IMR-90 (cell line): ENCODE measurements around the gene BCDIN3D. TPM values are rescaled to one million over a fixed set of nuclear protein-coding genes. Genes with fewer than 3 reads are reported as not detected.

ENCODE experiments used
- ATAC-seq: fragments of 200-7000 bp; cut with Tn5 transposase; 2 replicates; pipeline ENCODE4 v1.9.1; 2020; ENCODE audit warnings: low read depth, mild to moderate bottlenecking, moderate library complexity
- BruUV-seq: library from RNA; stranded (reverse); fragments of 400-500 nt; replicated peaks from 2 replicates; lab custom pipeline; 2021; lab: Mats Ljungman, UMichigan
- CTCF ChIA-PET: fragments of 300-600 bp; formaldehyde crosslinking; extraction: SDS; loops from one replicate; lab custom pipeline; 2021; ENCODE audit warnings: antibody characterized with exemption; lab: Yijun Ruan, JAX
- POLR2A ChIA-PET: fragments of 300-600 bp; sonication (Branson Sonifier 250); formaldehyde crosslinking; loops from one replicate; lab custom pipeline; 2022; ENCODE audit warnings: antibody characterized with exemption; ENCODE audit not compliant: unreplicated experiment; lab: Charles Lee
- DNase-seq: peaks from one replicate; pipeline ENCODE4 v3.0.0; 2013
- H2AFZ ChIP-seq: replicated peaks from 2 replicates; pipeline ENCODE3; 2013; ENCODE audit warnings: low read length, mild to moderate bottlenecking; ENCODE audit not compliant: poor library complexity
- H2AK5ac ChIP-seq: 2 replicates; pipeline ENCODE4 v1.6.1; 2013; ENCODE audit warnings: low read depth, low read length, inconsistent platforms
- H2AK9ac ChIP-seq: replicated peaks from 2 replicates; pipeline ENCODE3; 2013; ENCODE audit warnings: mild to moderate bottlenecking, low read depth, low read length, moderate library complexity; ENCODE audit not compliant: poor library complexity
- H2BK120ac ChIP-seq: 2 replicates; pipeline ENCODE4 v1.6.1; 2013; ENCODE audit warnings: low read depth, low read length, inconsistent platforms
- H2BK15ac ChIP-seq: 3 replicates; pipeline ENCODE4 v1.6.1; 2013; ENCODE audit warnings: low read depth, low read length, inconsistent platforms
- H2BK20ac ChIP-seq: 2 replicates; pipeline ENCODE4 v1.6.1; 2013; ENCODE audit warnings: low read depth, mild to moderate bottlenecking, inconsistent platforms, low read length, moderate library complexity
- H2BK5ac ChIP-seq: 2 replicates; pipeline ENCODE4 v1.6.1; 2013; ENCODE audit warnings: mild to moderate bottlenecking, low read depth, low read length, inconsistent platforms; ENCODE audit not compliant: poor library complexity, severe bottlenecking
- H3K14ac ChIP-seq: replicated peaks from 2 replicates; pipeline ENCODE4 v1.6.1; 2013; ENCODE audit warnings: low read depth, low read length, inconsistent platforms
- H3K18ac ChIP-seq: 2 replicates; pipeline ENCODE4 v1.6.1; 2013; ENCODE audit warnings: low read depth, low read length, control low read depth
- H3K23ac ChIP-seq: 2 replicates; pipeline ENCODE4 v1.6.1; 2013; ENCODE audit warnings: low read depth, low read length, inconsistent platforms
- H3K27ac ChIP-seq: 2 replicates; pipeline ENCODE4 v1.5.1; 2013; ENCODE audit warnings: mild to moderate bottlenecking, control low read depth, low read length; ENCODE audit not compliant: insufficient read depth
- H3K27me3 ChIP-seq: 2 replicates; pipeline ENCODE4 v1.6.1; 2013; ENCODE audit warnings: low read length; ENCODE audit not compliant: control insufficient read depth, insufficient read depth
- H3K36me3 ChIP-seq: 2 replicates; pipeline ENCODE4 v1.6.1; 2013; ENCODE audit warnings: low read length, mixed read lengths; ENCODE audit not compliant: control insufficient read depth, insufficient read depth
- H3K4ac ChIP-seq: 2 replicates; pipeline ENCODE4 v1.6.1; 2013; ENCODE audit warnings: low read depth, low read length, inconsistent platforms
- H3K4me1 ChIP-seq: 2 replicates; pipeline ENCODE4 v1.6.1; 2013; ENCODE audit warnings: low read length, mixed read lengths; ENCODE audit not compliant: control insufficient read depth, insufficient read depth
- H3K4me2 ChIP-seq: 2 replicates; pipeline ENCODE4 v1.6.1; 2013; ENCODE audit warnings: low read depth, mild to moderate bottlenecking, control low read depth, low read length, moderate library complexity
- H3K4me3 ChIP-seq: 2 replicates; pipeline ENCODE4 v1.5.1; 2013; ENCODE audit warnings: low read depth, mild to moderate bottlenecking, control low read depth, low read length, moderate library complexity; ENCODE audit not compliant: insufficient read depth
- H3K56ac ChIP-seq: 2 replicates; pipeline ENCODE4 v1.6.1; 2013; ENCODE audit warnings: low read length, inconsistent platforms; ENCODE audit not compliant: insufficient read depth; ENCODE audit errors: extremely low read depth
- H3K79me1 ChIP-seq, 2 experiments: 2 replicates each; pipeline ENCODE4 v1.6.1; 2013; ENCODE audit warnings: low read length in 2 of 2, inconsistent platforms in 1 of 2, low read depth in 1 of 2
- H3K9ac ChIP-seq: 2 replicates; pipeline ENCODE4 v1.6.1; 2013; ENCODE audit warnings: low read depth, low read length, control low read depth
- H3K9me1 ChIP-seq: 2 replicates; pipeline ENCODE4 v1.6.1; 2013; ENCODE audit warnings: low read length, inconsistent platforms; ENCODE audit not compliant: insufficient read depth
- H3K9me3 ChIP-seq: 2 replicates; pipeline ENCODE4 v1.6.1; 2013; ENCODE audit warnings: low read length; ENCODE audit not compliant: control insufficient read depth, insufficient read depth
- H4K20me1 ChIP-seq: 2 replicates; pipeline ENCODE4 v1.6.1; 2013; ENCODE audit warnings: low read length, inconsistent platforms; ENCODE audit not compliant: insufficient read depth
- H4K5ac ChIP-seq: 2 replicates; pipeline ENCODE4 v1.6.1; 2013; ENCODE audit warnings: mild to moderate bottlenecking, low read depth, low read length, control low read depth
- H4K8ac ChIP-seq, 2 experiments: 2 replicates each; pipeline ENCODE4 v1.6.1; 2013; ENCODE audit warnings: low read depth in 2 of 2, low read length in 2 of 2, control low read depth in 1 of 2, inconsistent platforms in 1 of 2
- H4K91ac ChIP-seq: 2 replicates; pipeline ENCODE4 v1.6.1; 2013; ENCODE audit warnings: low read depth, low read length, inconsistent platforms; ENCODE audit not compliant: insufficient read depth
- MXI1 ChIP-seq: IDR thresholded peaks from 2 replicates; pipeline ENCODE4 v1.6.1; 2012; ENCODE audit warnings: low read depth, mild to moderate bottlenecking, low read length, moderate library complexity, borderline replicate concordance
- WGBS, 2 experiments: methylation state at CpG; one replicate each; pipeline versions ENCODE4 v1.1.5 to v1.1.7; 2013; ENCODE audit warnings: missing lambda C conversion rate in 2 of 2; ENCODE audit not compliant: insufficient read length in 1 of 2; ENCODE audit errors: extremely low coverage in 2 of 2; 5-methylcytosine and 5-hydroxymethylcytosine counted together
- dilution Hi-C: fragments of 300-500 bp; cut with HindIII; formaldehyde crosslinking; loops from one replicate; pipeline ENCODE4 v1.14.3; 2018; ENCODE audit warnings: low sequenced_read_pairs; ENCODE audit not compliant: unreplicated experiment
- in situ Hi-C: fragments of 300-500 bp; cut with MboI; formaldehyde crosslinking; loops from 3 replicates; pipeline ENCODE4 v1.14.3; 2019; ENCODE audit warnings: low sequenced_read_pairs, inconsistent platforms, mixed read lengths
- intact Hi-C: fragments of 100-400 bp; cut with micrococcal nuclease; formaldehyde crosslinking; loops from 2 replicates; pipeline ENCODE4 v1.10.0; 2022
- polyA plus RNA-seq, 3 experiments: library from polyadenylated mRNA; depleted of rRNA; stranded (reverse); fragments of >200 nt; gene quantifications; 2 replicates each; pipeline ENCODE4 v1.2.3, GENCODE V29; 2012; ENCODE audit warnings: low replicate concordance in 1 of 3
- total RNA-seq: library from RNA; depleted of rRNA; stranded (reverse); fragments of >200 nt; gene quantifications from 2 replicates; pipeline ENCODE4 v1.2.3, GENCODE V29; 2012

Gene BCDIN3D
- total and polyA plus RNA-seq, 2 of the 4 experiments (the other 2 are of a cell fraction): 2.3 TPM

- H4K91ac ChIP-seq: no peak overlapping the region
- no peak overlapping the region for H3K4me3 ChIP-seq
- no peak overlapping the region for H4K5ac ChIP-seq
- H2BK5ac ChIP-seq: no peak overlapping the region
- peaks cover 87% of the 10 kb centered on the region for H4K20me1 ChIP-seq
- H2AK5ac ChIP-seq: no peak overlapping the region
- no peak overlapping the region for H3K56ac ChIP-seq
- H3K23ac ChIP-seq: no peak overlapping the region; the same call in 1 of the 2 replicates
- H2BK20ac ChIP-seq: no peak overlapping the region
- in situ Hi-C loops: no loop called here
- no peaks in the 10 kb centered on the region for H3K9me3 ChIP-seq
- H2BK120ac ChIP-seq: no peak overlapping the region
- H3K9me1 ChIP-seq: peaks cover 33% of the 10 kb centered on the region
- peaks cover 6% of the 10 kb centered on the region; the same call in 1 of the 2 replicates for H3K36me3 ChIP-seq
- H2BK15ac ChIP-seq: no peak overlapping the region
- TF ChIP-seq MXI1: no peak
- H4K8ac ChIP-seq: no peak overlapping the region
- CTCF ChIA-PET: no interaction called here
- no peak overlapping the region for H3K27ac ChIP-seq
- no peak overlapping the region for H2AK9ac ChIP-seq
- H3K4me1 ChIP-seq: peaks cover 23% of the 10 kb centered on the region
- H3K4me2 ChIP-seq: no peak overlapping the region
- no peak for ATAC-seq
- no peak overlapping the region for H2AFZ ChIP-seq
- WGBS, 2 experiments: 87% methylated on average over 2 of the region's 10 CpGs; no CpG with 5 or more reads in 1 of the 2 experiments
- H3K18ac ChIP-seq: no peak overlapping the region
- dilution Hi-C loops: no loop called here
- intact Hi-C loops: no loop called here
- BruUV-seq: no TSS peak
- H3K79me1 ChIP-seq: peaks cover 27 to 85% of the 10 kb centered on the region in 2 experiments
- no peak for DNase-seq
- POLR2A ChIA-PET: interaction anchor here (0.5 kb wide), 1 partner anchor 20 kb away, joined by 4 read pairs; no protein-coding TSS in a partner anchor
- no peak overlapping the region for H3K9ac ChIP-seq
- H3K14ac ChIP-seq: no peak overlapping the region; the same call in 1 of the 2 replicates
- no peak overlapping the region for H3K4ac ChIP-seq
- no peaks in the 10 kb centered on the region for H3K27me3 ChIP-seq
Measured at GRCh38 chr12:49821373-49822287, 21.3 kb downstream of the BCDIN3D start.
